ENCODE data around the gene MPP3.

The MPP3 gene

DNA sequence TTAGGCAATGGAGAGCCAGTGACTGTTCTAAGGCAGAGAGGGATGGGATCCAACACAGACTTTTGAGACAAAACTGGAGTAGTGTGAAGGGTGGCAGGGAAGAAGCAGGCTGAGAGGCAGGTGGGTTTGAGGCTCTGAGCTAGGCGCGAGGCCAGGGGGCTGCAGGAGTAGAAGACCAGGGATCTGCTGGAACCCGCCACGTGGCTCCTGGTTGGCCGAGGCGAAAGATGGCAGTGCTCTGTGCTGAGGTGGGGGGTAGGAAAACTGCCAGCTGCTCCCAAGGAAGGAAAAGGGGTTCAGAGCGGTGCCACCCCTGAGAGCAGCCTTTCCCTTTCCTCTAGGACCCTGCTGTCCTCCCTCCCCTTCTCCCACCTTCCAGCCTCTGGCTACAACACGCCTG, 19.6 kb upstream of the MPP3 start:
- H4K8ac ChIP-seq (ENCODE audit: low read depth, low read length), result no peak overlapping the region
- no peaks in the 10 kb centered on the region for H3K79me1 ChIP-seq (ENCODE audit: low read depth, low read length)
- no peak overlapping the region for H3K18ac ChIP-seq (ENCODE audit: low read length)
- no peak overlapping the region for H2AK5ac ChIP-seq (ENCODE audit: low read depth, low read length)
- no peaks in the 10 kb centered on the region for H3K9me3 ChIP-seq (replicated peaks in 1 of 2; ENCODE audit: control insufficient read depth in 2 of 2, insufficient read depth in 1 of 2, low read depth in 1 of 2, low read length in 2 of 2)
- no peak overlapping the region for H2AFZ ChIP-seq (ENCODE audit: low read length)
- H3K27me3 ChIP-seq (ENCODE audit: control insufficient read depth in 3 of 3, insufficient read depth in 3 of 3, low read depth in 1 of 3, low read length in 3 of 3), result peaks cover 0 to 56% (median 0%) of the 10 kb centered on the region in 3 experiments
- no peak for DNase-seq (ENCODE audit: low spot score)
- no peak overlapping the region for H3K4me3 ChIP-seq (ENCODE audit: low read length in 2 of 2)
- no peak overlapping the region for H2BK5ac ChIP-seq (ENCODE audit: low read length)
- no peak overlapping the region for H3K4ac ChIP-seq (ENCODE audit: low read length)
- no peak overlapping the region for H3K14ac ChIP-seq (ENCODE audit: low read length)
- no peaks in the 10 kb centered on the region for H3K36me3 ChIP-seq (replicated peaks in 1 of 2; ENCODE audit: control insufficient read depth in 2 of 2, insufficient read depth in 2 of 2, low read length in 2 of 2)
- H2BK120ac ChIP-seq (ENCODE audit: low read depth, low read length), result no peak overlapping the region
- WGBS, 2 donors (ENCODE audit: extremely low coverage in 2 of 2, insufficient read length in 2 of 2, insufficient replicate concordance in 1 of 2), result no CpG with 5 or more reads among the region's 8 CpGs
- H3K4me2 ChIP-seq (ENCODE audit: insufficient read depth, low read length, poor library complexity, severe bottlenecking), result no peak overlapping the region
- H3K27ac ChIP-seq (replicated peaks; ENCODE audit: low read length), result no peak overlapping the region
- H3K23ac ChIP-seq (ENCODE audit: low read depth, low read length, poor library complexity), result no peak overlapping the region
- H2BK15ac ChIP-seq (ENCODE audit: low read length), result peak overlapping the region; percentile 27
- no peak overlapping the region for H3K9ac ChIP-seq (ENCODE audit: low read depth, low read length, poor library complexity)
- H3K4me1 ChIP-seq (ENCODE audit: control insufficient read depth in 2 of 2, insufficient read depth in 1 of 2, low read depth in 1 of 2, low read length in 2 of 2), result no peaks in the 10 kb centered on the region
- H4K91ac ChIP-seq (ENCODE audit: low read depth, low read length, poor library complexity), result no peak overlapping the region
- no peak overlapping the region for H2BK12ac ChIP-seq (ENCODE audit: low read length)

DNA sequence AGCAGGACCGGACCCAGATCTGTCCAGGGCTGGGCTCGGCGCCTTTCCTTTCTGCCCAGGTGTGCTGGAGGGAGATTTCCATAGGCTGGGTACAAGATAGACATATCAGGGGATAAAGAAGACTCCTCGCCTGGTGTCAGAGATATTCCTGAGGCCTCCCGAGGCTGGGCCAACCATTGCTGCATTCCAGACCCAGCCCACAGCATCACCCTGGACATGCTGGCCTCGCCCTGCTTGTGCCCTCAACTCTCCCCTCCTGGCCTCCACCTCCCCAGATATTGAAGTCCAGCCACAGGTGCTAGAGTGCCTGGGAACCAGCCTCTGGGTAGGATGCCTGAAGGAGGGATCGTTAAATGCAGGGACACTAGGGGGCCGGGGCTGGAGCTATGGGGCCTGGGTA, 16.2 kb upstream of the MPP3 start:
- peaks cover 0 to 27% (median 3%) of the 10 kb centered on the region in 3 experiments for H3K27me3 ChIP-seq (ENCODE audit: control insufficient read depth in 3 of 3, insufficient read depth in 3 of 3, low read depth in 1 of 3, low read length in 3 of 3)
- no peak overlapping the region for H2BK15ac ChIP-seq (ENCODE audit: low read length)
- DNase-seq (ENCODE audit: low spot score), result no peak
- no peak overlapping the region for H2AFZ ChIP-seq (ENCODE audit: low read length)
- H3K9ac ChIP-seq (ENCODE audit: low read depth, low read length, poor library complexity), result peak overlapping the region; percentile 61
- peaks cover 3 to 6% of the 10 kb centered on the region in 2 donors for H3K4me1 ChIP-seq (ENCODE audit: control insufficient read depth in 2 of 2, insufficient read depth in 1 of 2, low read depth in 1 of 2, low read length in 2 of 2)
- no peak overlapping the region for H4K91ac ChIP-seq (ENCODE audit: low read depth, low read length, poor library complexity)
- no peak overlapping the region for H2BK120ac ChIP-seq (ENCODE audit: low read depth, low read length)
- H2BK5ac ChIP-seq (ENCODE audit: low read length), result no peak overlapping the region
- H3K23ac ChIP-seq (ENCODE audit: low read depth, low read length, poor library complexity), result peak overlapping the region; percentile 28
- no peaks in the 10 kb centered on the region for H3K9me3 ChIP-seq (replicated peaks in 1 of 2; ENCODE audit: control insufficient read depth in 2 of 2, insufficient read depth in 1 of 2, low read depth in 1 of 2, low read length in 2 of 2)
- no peaks in the 10 kb centered on the region for H3K79me1 ChIP-seq (ENCODE audit: low read depth, low read length)
- H3K18ac ChIP-seq (ENCODE audit: low read length), result peak overlapping the region; percentile 13
- peak overlapping the region; percentile 31 for H3K14ac ChIP-seq (ENCODE audit: low read length)
- no peak overlapping the region for H3K27ac ChIP-seq (replicated peaks; ENCODE audit: low read length)
- no peaks in the 10 kb centered on the region for H3K36me3 ChIP-seq (replicated peaks in 1 of 2; ENCODE audit: control insufficient read depth in 2 of 2, insufficient read depth in 2 of 2, low read length in 2 of 2)
- no peak overlapping the region for H2BK12ac ChIP-seq (ENCODE audit: low read length)
- no peak overlapping the region for H3K4me3 ChIP-seq (ENCODE audit: low read length in 2 of 2)
- H4K8ac ChIP-seq (ENCODE audit: low read depth, low read length), result no peak overlapping the region
- no CpG with 5 or more reads among the region's 8 CpGs for WGBS, 2 donors (ENCODE audit: extremely low coverage in 2 of 2, insufficient read length in 2 of 2, insufficient replicate concordance in 1 of 2)
- H2AK5ac ChIP-seq (ENCODE audit: low read depth, low read length), result no peak overlapping the region
- no peak overlapping the region for H3K4ac ChIP-seq (ENCODE audit: low read length)
- no peak overlapping the region for H3K4me2 ChIP-seq (ENCODE audit: insufficient read depth, low read length, poor library complexity, severe bottlenecking)

DNA sequence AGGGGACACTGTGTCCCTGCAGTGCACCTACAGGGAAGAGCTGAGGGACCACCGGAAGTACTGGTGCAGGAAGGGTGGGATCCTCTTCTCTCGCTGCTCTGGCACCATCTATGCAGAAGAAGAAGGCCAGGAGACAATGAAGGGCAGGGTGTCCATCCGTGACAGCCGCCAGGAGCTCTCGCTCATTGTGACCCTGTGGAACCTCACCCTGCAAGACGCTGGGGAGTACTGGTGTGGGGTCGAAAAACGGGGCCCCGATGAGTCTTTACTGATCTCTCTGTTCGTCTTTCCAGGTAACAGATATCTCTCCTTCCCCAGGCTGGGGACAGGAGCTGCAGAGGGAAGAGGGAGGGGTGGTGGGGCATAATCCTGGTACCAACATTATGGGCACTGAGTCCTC, 15.7 kb upstream of the MPP3 start:
- Histone ChIP-seq H3K4me2 (ENCODE audit: insufficient read depth, low read length, poor library complexity, severe bottlenecking) (no peak overlapping the region), H3K36me3 (replicated peaks in 1 of 2; ENCODE audit: control insufficient read depth in 2 of 2, insufficient read depth in 2 of 2, low read length in 2 of 2) (no peaks in the 10 kb centered on the region), H3K9me3 (replicated peaks in 1 of 2; ENCODE audit: control insufficient read depth in 2 of 2, insufficient read depth in 1 of 2, low read depth in 1 of 2, low read length in 2 of 2) (no peaks in the 10 kb centered on the region), H2BK15ac (ENCODE audit: low read length) (no peak overlapping the region), H3K4me3 (ENCODE audit: low read length in 2 of 2) (no peak overlapping the region), H4K8ac (ENCODE audit: low read depth, low read length) (no peak overlapping the region), H3K18ac (ENCODE audit: low read length) (no peak overlapping the region), H2AK5ac (ENCODE audit: low read depth, low read length) (no peak overlapping the region), H3K27me3 (ENCODE audit: control insufficient read depth in 3 of 3, insufficient read depth in 3 of 3, low read depth in 1 of 3, low read length in 3 of 3) (peaks cover 0 to 22% (median 3%) of the 10 kb centered on the region in 3 experiments), H2BK5ac (ENCODE audit: low read length) (no peak overlapping the region), H3K9ac (ENCODE audit: low read depth, low read length, poor library complexity) (peak overlapping the region; percentile 61), H3K4ac (ENCODE audit: low read length) (no peak overlapping the region), H2BK120ac (ENCODE audit: low read depth, low read length) (no peak overlapping the region), H2BK12ac (ENCODE audit: low read length) (no peak overlapping the region), H3K4me1 (ENCODE audit: control insufficient read depth in 2 of 2, insufficient read depth in 1 of 2, low read depth in 1 of 2, low read length in 2 of 2) (peaks cover 3 to 6% of the 10 kb centered on the region in 2 donors), H3K27ac (replicated peaks; ENCODE audit: low read length) (no peak overlapping the region), H3K14ac (ENCODE audit: low read length) (no peak overlapping the region), H4K91ac (ENCODE audit: low read depth, low read length, poor library complexity) (no peak overlapping the region), H3K79me1 (ENCODE audit: low read depth, low read length) (no peaks in the 10 kb centered on the region), H2AFZ (ENCODE audit: low read length) (no peak overlapping the region), H3K23ac (ENCODE audit: low read depth, low read length, poor library complexity) (peak overlapping the region; percentile 28)
- no peak for DNase-seq (ENCODE audit: low spot score)
- no CpG with 5 or more reads among the region's 10 CpGs for WGBS, 2 donors (ENCODE audit: extremely low coverage in 2 of 2, insufficient read length in 2 of 2, insufficient replicate concordance in 1 of 2)

DNA sequence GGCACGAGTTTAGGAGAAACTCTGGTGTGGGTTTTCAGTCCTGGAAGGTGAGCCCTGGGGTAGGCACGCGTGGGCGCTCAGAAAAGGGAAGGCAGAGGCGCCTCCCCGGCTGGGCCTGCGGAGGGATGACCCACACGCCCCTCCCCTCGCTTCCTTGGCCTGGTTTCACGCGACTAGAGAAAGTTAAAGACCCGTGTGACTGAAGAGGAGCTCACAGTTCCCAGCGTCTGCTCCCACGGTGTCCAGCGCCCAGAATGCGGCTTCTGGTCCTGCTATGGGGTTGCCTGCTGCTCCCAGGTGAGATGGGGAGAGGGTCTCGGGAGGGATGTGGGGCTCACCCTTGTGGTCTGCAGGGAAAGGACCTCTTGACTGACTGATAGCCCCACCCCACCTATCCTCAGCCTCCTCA, 14.0 kb upstream of the MPP3 start, which contains the start of gene CD300LG:
Gene CD300LG, plus strand, starts transcription at position 214 of the 409 bp plus-strand sequence. Its CDS starts 41 bp downstream, at position 255.
- H3K14ac ChIP-seq (ENCODE audit: low read length), result no peak within 1 kb of the TSS
- no peaks in the 10 kb centered on the region for H3K36me3 ChIP-seq (replicated peaks in 1 of 2; ENCODE audit: control insufficient read depth in 2 of 2, insufficient read depth in 2 of 2, low read length in 2 of 2)
- H2BK120ac ChIP-seq (ENCODE audit: low read depth, low read length), result no peak within 1 kb of the TSS
- peak within 1 kb of the TSS; percentile 41 for H2BK12ac ChIP-seq (ENCODE audit: low read length)
- H3K23ac ChIP-seq (ENCODE audit: low read depth, low read length, poor library complexity), result peak within 1 kb of the TSS; percentile 39
- H3K27me3 ChIP-seq (ENCODE audit: control insufficient read depth in 3 of 3, insufficient read depth in 3 of 3, low read depth in 1 of 3, low read length in 3 of 3), result peaks cover 0 to 11% (median 3%) of the 10 kb centered on the region in 3 experiments
- H3K9ac ChIP-seq (ENCODE audit: low read depth, low read length, poor library complexity), result no peak within 1 kb of the TSS
- no peak within 1 kb of the TSS for H3K27ac ChIP-seq (replicated peaks; ENCODE audit: low read length)
- H3K4me2 ChIP-seq (ENCODE audit: insufficient read depth, low read length, poor library complexity, severe bottlenecking), result no peak within 1 kb of the TSS
- H3K4me1 ChIP-seq (ENCODE audit: control insufficient read depth in 2 of 2, insufficient read depth in 1 of 2, low read depth in 1 of 2, low read length in 2 of 2), result peaks cover 3 to 6% of the 10 kb centered on the region in 2 donors
- peak within 1 kb of the TSS; percentile 53 for H3K18ac ChIP-seq (ENCODE audit: low read length)
- H2AK5ac ChIP-seq (ENCODE audit: low read depth, low read length), result peak within 1 kb of the TSS; percentile 78
- H4K8ac ChIP-seq (ENCODE audit: low read depth, low read length), result no peak within 1 kb of the TSS
- no peak within 1 kb of the TSS for H2BK5ac ChIP-seq (ENCODE audit: low read length)
- no peaks in the 10 kb centered on the region for H3K9me3 ChIP-seq (replicated peaks in 1 of 2; ENCODE audit: control insufficient read depth in 2 of 2, insufficient read depth in 1 of 2, low read depth in 1 of 2, low read length in 2 of 2)
- no peak within 1 kb of the TSS for H4K91ac ChIP-seq (ENCODE audit: low read depth, low read length, poor library complexity)
- WGBS, 2 donors (ENCODE audit: extremely low coverage in 2 of 2, insufficient read length in 2 of 2, insufficient replicate concordance in 1 of 2), result no CpG with 5 or more reads among the region's 17 CpGs
- no peak within 1 kb of the TSS for H3K4me3 ChIP-seq (ENCODE audit: low read length in 2 of 2)
- no peak for DNase-seq (ENCODE audit: low spot score)
- H3K4ac ChIP-seq (ENCODE audit: low read length), result no peak within 1 kb of the TSS
- peak within 1 kb of the TSS; percentile 74 for H2AFZ ChIP-seq (ENCODE audit: low read length)
- H2BK15ac ChIP-seq (ENCODE audit: low read length), result peak within 1 kb of the TSS; percentile 91
- no peaks in the 10 kb centered on the region for H3K79me1 ChIP-seq (ENCODE audit: low read depth, low read length)
